Middle frontal gyrus (tissue), 1 donor: Measurements from ENCODE around the gene MRGPRG.
"Not testable (repeated sequence)": the region's sequence is repeated elsewhere in the genome, so short reads cannot be mapped to it uniquely, and the experiment has no call there.

Experiments
- DNase-seq: peaks from one replicate; pipeline ENCODE4 v3.0.0-alpha.2; 2015; ENCODE audit warnings: low spot score; ENCODE audit errors: extremely low spot score

MRGPRG gene

DNA sequence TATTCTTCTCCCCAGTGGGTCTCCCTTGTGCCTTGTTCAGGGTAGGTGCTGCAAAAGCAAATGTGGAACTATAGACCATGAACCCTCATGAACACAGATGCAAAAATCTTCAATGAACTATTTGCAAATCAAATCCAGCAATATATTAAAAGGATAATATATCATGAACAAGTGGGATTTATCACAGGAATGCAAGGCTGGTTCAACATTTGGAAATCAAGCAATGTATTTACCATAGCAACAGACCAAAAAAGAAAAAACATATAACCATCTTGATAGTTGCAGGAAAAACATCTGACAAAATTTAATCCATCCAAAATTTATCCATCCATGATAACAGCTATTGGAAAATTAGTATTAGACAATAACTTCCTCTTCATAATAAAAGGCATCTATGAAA lies 42.1 kb downstream of the MRGPRG start:
- DNase-seq = no peak

- DNase-seq = no peak
Observed at GRCh38 chr11:3175194-3175593, 43.4 kb downstream of the MRGPRG start.

- no peak for DNase-seq
Observed at GRCh38 chr11:3174387-3174786, 44.2 kb downstream of the MRGPRG start.

GRCh38 chr11:3173795-3174194 lies 44.8 kb downstream of the MRGPRG start:
- no peak for DNase-seq

GRCh38 chr11:3171931-3172560 lies 46.6 kb downstream of the MRGPRG start:
- no peak for DNase-seq

- DNase-seq = no peak
Observed at GRCh38 chr11:3170756-3171650, 47.6 kb downstream of the MRGPRG start.

DNA sequence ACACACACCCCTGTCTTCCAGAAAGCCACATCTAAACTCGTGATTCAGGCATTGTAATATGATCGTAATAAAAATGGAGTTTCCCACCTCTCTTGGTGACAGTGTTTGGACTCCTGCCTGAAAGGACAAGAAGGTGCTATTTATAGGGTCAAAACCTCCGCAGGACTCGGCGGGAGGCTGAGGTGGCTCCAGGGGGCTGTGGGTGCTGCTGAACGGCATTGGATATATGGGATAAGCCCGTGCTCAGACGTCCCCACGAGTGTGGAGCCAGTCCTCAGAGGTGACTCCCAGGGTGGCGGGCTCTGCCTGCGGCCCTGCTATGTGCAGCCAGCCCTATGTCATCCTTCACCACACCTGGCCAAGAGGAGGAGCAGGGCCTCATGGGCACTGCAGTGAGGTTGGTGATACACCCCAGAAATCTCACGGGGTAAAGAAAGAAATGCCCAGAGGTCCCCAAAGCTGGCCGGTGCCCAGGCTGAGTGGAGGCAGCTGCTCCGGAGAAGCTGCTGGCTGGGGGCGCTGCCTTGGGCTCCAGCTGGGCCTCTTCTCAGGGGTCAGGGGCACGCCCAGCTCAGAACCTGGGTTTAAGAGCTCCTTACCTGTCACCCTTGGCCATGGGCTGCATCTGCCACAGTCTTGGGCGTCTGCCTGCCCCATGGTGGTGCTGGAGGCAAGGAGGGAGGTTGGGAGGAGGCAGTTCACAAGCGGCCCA lies 48.4 kb downstream of the MRGPRG start:
- DNase-seq = no peak

GRCh38 chr11:3169255-3170043 lies 49.2 kb downstream of the MRGPRG start:
- DNase-seq = no peak

DNA sequence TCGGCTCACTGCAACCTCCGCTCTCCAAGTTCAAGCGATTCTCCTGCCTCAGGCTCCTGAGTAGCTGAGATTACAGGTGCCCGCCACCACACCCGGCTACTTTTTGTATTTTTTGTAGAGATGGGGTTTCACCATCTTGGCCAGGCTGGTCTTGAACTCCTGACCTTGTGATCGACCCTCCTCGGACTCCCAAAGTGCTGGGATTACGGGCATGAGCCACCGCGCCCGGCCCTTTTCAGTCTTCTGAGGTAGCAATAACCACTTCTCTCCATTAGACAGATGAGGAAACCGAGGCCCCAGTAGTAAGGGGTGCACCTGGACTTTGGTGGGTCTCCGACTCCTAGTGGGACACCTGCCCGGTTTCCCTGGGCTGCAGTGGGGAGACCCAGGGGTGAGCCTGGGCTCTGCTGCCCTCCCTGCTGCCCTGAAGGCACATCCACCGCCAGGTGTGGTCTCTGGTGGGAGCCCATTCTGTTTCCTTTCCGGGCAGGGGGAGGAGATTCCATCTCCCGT lies 49.8 kb downstream of the MRGPRG start:
- not testable (repeated sequence) for DNase-seq
